B cell (primary cell): ENCODE data around the gene PHF21A. TPM values are rescaled to one million over a fixed set of nuclear protein-coding genes. Genes with fewer than 3 reads are reported as not detected.

ENCODE experiments used
- ATAC-seq: fragments of 200-7000 bp; cut with Tn5 transposase; one replicate; pipeline ENCODE4 v1.10.0; 2021; ENCODE audit warnings: low read depth, mild to moderate bottlenecking, moderate number of reproducible peaks, moderate library complexity
- CTCF ChIA-PET: fragments of 350-600 bp; sonication (Branson Sonifier 250); formaldehyde crosslinking; loops from one replicate; lab custom pipeline; 2021; ENCODE audit warnings: antibody characterized with exemption, inconsistent platforms; lab: Charles Lee
- POLR2A ChIA-PET: fragments of 350-600 bp; sonication (Branson Sonifier 250); formaldehyde crosslinking; loops from one replicate; lab custom pipeline; 2021; ENCODE audit warnings: antibody characterized with exemption; lab: Charles Lee
- DNase-seq: peaks from one replicate; pipeline ENCODE4 v3.0.0; 2013
- H2AFZ ChIP-seq: 2 replicates; pipeline ENCODE4 v1.6.1; 2012; ENCODE audit warnings: mild to moderate bottlenecking, low read depth, low read length; ENCODE audit not compliant: insufficient read depth, poor library complexity, severe bottlenecking
- H3K27ac ChIP-seq, 2 donors: 1 replicate in 1 of 2; 2 replicates in 1 of 2; pipeline ENCODE4 v1.5.1; 2012 to 2013; ENCODE audit warnings: low read length in 2 of 2, mild to moderate bottlenecking in 2 of 2, moderate library complexity in 1 of 2
- H3K27me3 ChIP-seq, 4 experiments: fragments of 200-600 bp in 1 of 4; sonication (generic) in 1 of 4; replicated peaks in 1 of 4; 1 replicate in 2 of 4; 2 replicates in 2 of 4; pipeline versions ENCODE4 v1.6.1 to v1.7.0; 2013 to 2016; ENCODE audit warnings: low read length in 3 of 4, mild to moderate bottlenecking in 2 of 4, mixed read lengths in 1 of 4, moderate library complexity in 1 of 4; ENCODE audit not compliant: insufficient read depth in 4 of 4, control insufficient read depth in 3 of 4; ENCODE audit errors: control extremely low read depth in 1 of 4
- H3K36me3 ChIP-seq, 2 experiments: replicated peaks in 1 of 2; 1 replicate in 1 of 2; 2 replicates in 1 of 2; pipeline versions ENCODE4 v1.6.1 to v1.7.1; 2013; ENCODE audit warnings: low read length in 1 of 2; ENCODE audit not compliant: insufficient read depth in 2 of 2, control insufficient read depth in 1 of 2; ENCODE audit errors: control extremely low read depth in 1 of 2, extremely low read depth in 1 of 2
- H3K4me1 ChIP-seq, 2 donors: fragments of 200-600 bp in 1 of 2; sonication (generic) in 1 of 2; 1 replicate in 1 of 2; 2 replicates in 1 of 2; pipeline versions ENCODE4 v1.5.1 to v1.6.1; 2013 to 2017; ENCODE audit warnings: low read length in 2 of 2; ENCODE audit not compliant: control insufficient read depth in 2 of 2, insufficient read depth in 2 of 2
- H3K4me2 ChIP-seq: replicated peaks from 2 replicates; pipeline ENCODE3; 2012; ENCODE audit warnings: mild to moderate bottlenecking, low read depth, low read length; ENCODE audit not compliant: poor library complexity, severe bottlenecking
- H3K4me3 ChIP-seq, 5 experiments: fragments of 200-600 bp in 1 of 5; sonication (generic) in 1 of 5; 1 replicate in 3 of 5; 2 replicates in 2 of 5; pipeline versions ENCODE4 v1.5.1 to v1.7.0; 2011 to 2016; ENCODE audit warnings: low read length in 4 of 5, mild to moderate bottlenecking in 4 of 5, low read depth in 2 of 5, control low read depth in 1 of 5, moderate library complexity in 1 of 5; ENCODE audit not compliant: insufficient read depth in 1 of 5; ENCODE audit errors: control extremely low read depth in 1 of 5, extremely low read depth in 1 of 5
- H3K79me2 ChIP-seq: fragments of 200-600 bp; sonication (generic); one replicate; pipeline ENCODE4 v1.6.0; 2016; ENCODE audit warnings: low read length; ENCODE audit not compliant: control insufficient read depth, insufficient read depth
- H3K9ac ChIP-seq: fragments of 200-600 bp; sonication (generic); 2 replicates; pipeline ENCODE4 v1.6.1; 2017; ENCODE audit warnings: mild to moderate bottlenecking, low read length, moderate library complexity
- H3K9me3 ChIP-seq, 3 donors: one replicate each; pipeline versions ENCODE4 v1.6.1 to v1.7.1; 2013; ENCODE audit warnings: low read length in 2 of 3; ENCODE audit not compliant: control insufficient read depth in 2 of 3, insufficient read depth in 1 of 3; ENCODE audit errors: control extremely low read depth in 1 of 3
- H4K20me1 ChIP-seq: 2 replicates; pipeline ENCODE4 v1.6.0; 2012; ENCODE audit warnings: mild to moderate bottlenecking, low read length; ENCODE audit not compliant: insufficient read depth, control insufficient read depth, poor library complexity, severe bottlenecking
- H3K27ac Mint-ChIP-seq: one replicate; pipeline ENCODE4 v1.8.0; 2021; ENCODE audit warnings: mixed read lengths
- H3K27me3 Mint-ChIP-seq: one replicate; pipeline ENCODE4 v1.8.0; 2021; ENCODE audit warnings: mixed read lengths
- H3K4me1 Mint-ChIP-seq: one replicate; pipeline ENCODE4 v1.8.0; 2021; ENCODE audit warnings: mixed read lengths
- H3K4me3 Mint-ChIP-seq: one replicate; pipeline ENCODE4 v1.8.0; 2021; ENCODE audit warnings: mixed read lengths
- H3K9me3 Mint-ChIP-seq: one replicate; pipeline ENCODE4 v1.8.0; 2022; ENCODE audit warnings: mixed read lengths; ENCODE audit not compliant: insufficient read depth
- CTCF ChIP-seq: fragments of 200-600 bp; IDR thresholded peaks from one replicate; pipeline ENCODE4 v1.8.0; 2022; ENCODE audit warnings: antibody characterized with exemption, mild to moderate bottlenecking
- EZH2 ChIP-seq: IDR thresholded peaks from 2 replicates; pipeline ENCODE4 v1.6.1; 2012; ENCODE audit warnings: borderline replicate concordance, low read depth, mild to moderate bottlenecking, moderate library complexity, low read length; ENCODE audit not compliant: insufficient read depth, poor library complexity, severe bottlenecking
- WGBS: methylation state at CpG from one replicate; pipeline ENCODE4 v1.1.5; 2013; ENCODE audit warnings: missing lambda C conversion rate; ENCODE audit not compliant: insufficient coverage; 5-methylcytosine and 5-hydroxymethylcytosine counted together
- intact Hi-C: fragments of 100-400 bp; cut with micrococcal nuclease; formaldehyde crosslinking; loops from one replicate; pipeline ENCODE4 v1.10.0; 2022
- polyA plus RNA-seq: library from polyadenylated mRNA; depleted of rRNA; stranded (reverse); fragments of >200 nt; gene quantifications from 2 replicates; pipeline ENCODE4 v1.2.3, GENCODE V29; 2012
- total RNA-seq, 2 donors: library from RNA; stranded (reverse); fragments of 120-200 nt in 1 of 2; gene quantifications; 1 replicate in 1 of 2; 2 replicates in 1 of 2; pipeline versions ENCODE4 v1.2.3 to v1.2.4, GENCODE V29; 2013 to 2022

PHF21A gene
- total and polyA plus RNA-seq, 2 donors (not counting 1 experiment from before 2014, with no cell fraction given), result 41.9 to 103 TPM

GRCh38 chr11:45884596-45885185 is 236.6 kb downstream of the PHF21A start:
- DNase-seq (no peak), ATAC-seq (no peak)
- peaks cover 0 to 17% of the 10 kb centered on the region in 2 experiments for H3K36me3 ChIP-seq
- H3K9ac ChIP-seq, result peak overlapping the region; percentile 53
- no peaks in the 10 kb centered on the region for H3K79me2 ChIP-seq
- 97% methylated on average over 9 of the region's 10 CpGs for WGBS
- H2AFZ ChIP-seq, result no peak overlapping the region
- Mint-ChIP-seq H3K4me3 (peak overlapping the region; percentile 82), H3K27ac (peak overlapping the region; percentile 77), H3K9me3 (no peaks in the 10 kb centered on the region), H3K4me1 (peaks cover 12% of the 10 kb centered on the region), H3K27me3 (no peaks in the 10 kb centered on the region)
- H3K4me3 ChIP-seq, result peak overlapping the region in 4 of 5 experiments; percentile 18 to 59 (median 38)
- intact Hi-C loops, result loop anchor here (1.0 kb wide), 3 partner anchors 15 to 37 kb away; partner anchors contain the start of gene CRY2
- peaks cover 0 to 13% (median 0%) of the 10 kb centered on the region in 4 experiments for H3K27me3 ChIP-seq
- peak overlapping the region; percentile 86 for H3K4me2 ChIP-seq
- POLR2A ChIA-PET, result interaction anchor here (1.5 kb wide), 1 partner anchor 38 kb away, joined by 3 read pairs; the partner anchor contains the start of gene CRY2
- peaks cover 11 to 12% of the 10 kb centered on the region in 2 donors for H3K4me1 ChIP-seq
- CTCF ChIA-PET, result interaction anchor here (1.1 kb wide), 1 partner anchor 8 kb away, joined by 3 read pairs; no protein-coding TSS in a partner anchor
- no peaks in the 10 kb centered on the region for H3K9me3 ChIP-seq
- H3K27ac ChIP-seq, result no peak overlapping the region
- H4K20me1 ChIP-seq, result peaks cover 21% of the 10 kb centered on the region
- no peak for TF ChIP-seq EZH2
- TF ChIP-seq CTCF, result no peak

Other genes with a start within 250 kb of the PHF21A start
- 1.4 and 2.1 TPM in 2 replicates for gene MAPK8IP1, start 235.8 kb downstream of the PHF21A start, total RNA-seq
- gene MAPK8IP1, start 235.8 kb downstream of the PHF21A start, polyA plus RNA-seq, result 4.0 and 9.1 TPM in 2 replicates
- gene FREY1, start 214.2 kb downstream of the PHF21A start, total RNA-seq, result 6.5 and 6.6 TPM in 2 replicates
- gene FREY1, start 214.2 kb downstream of the PHF21A start, polyA plus RNA-seq, result 0.82 and 1.7 TPM in 2 replicates
- gene PEX16, start 203.6 kb downstream of the PHF21A start, total RNA-seq, result 107 and 113 TPM in 2 replicates
- gene PEX16, start 203.6 kb downstream of the PHF21A start, polyA plus RNA-seq, result 89.4 and 93.1 TPM in 2 replicates
- 93.1 and 109 TPM in 2 replicates for gene LARGE2, start 198.8 kb downstream of the PHF21A start, total RNA-seq
- 250 and 264 TPM in 2 replicates for gene LARGE2, start 198.8 kb downstream of the PHF21A start, polyA plus RNA-seq
- not detected in 2 replicates for gene CREB3L1, start 156.2 kb upstream of the PHF21A start, total RNA-seq
- gene CREB3L1, start 156.2 kb upstream of the PHF21A start, polyA plus RNA-seq, result 0.09 TPM in 1 of 2 replicates, not detected in the other
- 56.6 and 60.9 TPM in 2 replicates for gene DGKZ, start 226.0 kb upstream of the PHF21A start, total RNA-seq
- 79.5 and 84.5 TPM in 2 replicates for gene DGKZ, start 226.0 kb upstream of the PHF21A start, polyA plus RNA-seq